B cell (primary cell): Measurements from ENCODE around the gene LIMS2. TPM values are rescaled to one million over a fixed set of nuclear protein-coding genes. Genes with fewer than 3 reads are reported as not detected.

Experiments used
- ATAC-seq: fragments of 200-7000 bp; cut with Tn5 transposase; one replicate; pipeline ENCODE4 v1.10.0; 2021; ENCODE audit warnings: low read depth, mild to moderate bottlenecking, moderate number of reproducible peaks, moderate library complexity
- CTCF ChIA-PET: fragments of 350-600 bp; sonication (Branson Sonifier 250); formaldehyde crosslinking; loops from one replicate; lab custom pipeline; 2021; ENCODE audit warnings: antibody characterized with exemption, inconsistent platforms; lab: Charles Lee
- POLR2A ChIA-PET: fragments of 350-600 bp; sonication (Branson Sonifier 250); formaldehyde crosslinking; loops from one replicate; lab custom pipeline; 2021; ENCODE audit warnings: antibody characterized with exemption; lab: Charles Lee
- DNase-seq: peaks from one replicate; pipeline ENCODE4 v3.0.0; 2013
- H2AFZ ChIP-seq: 2 replicates; pipeline ENCODE4 v1.6.1; 2012; ENCODE audit warnings: mild to moderate bottlenecking, low read depth, low read length; ENCODE audit not compliant: insufficient read depth, poor library complexity, severe bottlenecking
- H3K27ac ChIP-seq, 2 donors: 1 replicate in 1 of 2; 2 replicates in 1 of 2; pipeline ENCODE4 v1.5.1; 2012 to 2013; ENCODE audit warnings: low read length in 2 of 2, mild to moderate bottlenecking in 2 of 2, moderate library complexity in 1 of 2
- H3K27me3 ChIP-seq, 4 experiments: fragments of 200-600 bp in 1 of 4; sonication (generic) in 1 of 4; replicated peaks in 1 of 4; 1 replicate in 2 of 4; 2 replicates in 2 of 4; pipeline versions ENCODE4 v1.6.1 to v1.7.0; 2013 to 2016; ENCODE audit warnings: low read length in 3 of 4, mild to moderate bottlenecking in 2 of 4, mixed read lengths in 1 of 4, moderate library complexity in 1 of 4; ENCODE audit not compliant: insufficient read depth in 4 of 4, control insufficient read depth in 3 of 4; ENCODE audit errors: control extremely low read depth in 1 of 4
- H3K36me3 ChIP-seq, 2 experiments: replicated peaks in 1 of 2; 1 replicate in 1 of 2; 2 replicates in 1 of 2; pipeline versions ENCODE4 v1.6.1 to v1.7.1; 2013; ENCODE audit warnings: low read length in 1 of 2; ENCODE audit not compliant: insufficient read depth in 2 of 2, control insufficient read depth in 1 of 2; ENCODE audit errors: control extremely low read depth in 1 of 2, extremely low read depth in 1 of 2
- H3K4me1 ChIP-seq, 2 donors: fragments of 200-600 bp in 1 of 2; sonication (generic) in 1 of 2; 1 replicate in 1 of 2; 2 replicates in 1 of 2; pipeline versions ENCODE4 v1.5.1 to v1.6.1; 2013 to 2017; ENCODE audit warnings: low read length in 2 of 2; ENCODE audit not compliant: control insufficient read depth in 2 of 2, insufficient read depth in 2 of 2
- H3K4me2 ChIP-seq: replicated peaks from 2 replicates; pipeline ENCODE3; 2012; ENCODE audit warnings: mild to moderate bottlenecking, low read depth, low read length; ENCODE audit not compliant: poor library complexity, severe bottlenecking
- H3K4me3 ChIP-seq, 5 experiments: fragments of 200-600 bp in 1 of 5; sonication (generic) in 1 of 5; 1 replicate in 3 of 5; 2 replicates in 2 of 5; pipeline versions ENCODE4 v1.5.1 to v1.7.0; 2011 to 2016; ENCODE audit warnings: low read length in 4 of 5, mild to moderate bottlenecking in 4 of 5, low read depth in 2 of 5, control low read depth in 1 of 5, moderate library complexity in 1 of 5; ENCODE audit not compliant: insufficient read depth in 1 of 5; ENCODE audit errors: control extremely low read depth in 1 of 5, extremely low read depth in 1 of 5
- H3K79me2 ChIP-seq: fragments of 200-600 bp; sonication (generic); one replicate; pipeline ENCODE4 v1.6.0; 2016; ENCODE audit warnings: low read length; ENCODE audit not compliant: control insufficient read depth, insufficient read depth
- H3K9ac ChIP-seq: fragments of 200-600 bp; sonication (generic); 2 replicates; pipeline ENCODE4 v1.6.1; 2017; ENCODE audit warnings: mild to moderate bottlenecking, low read length, moderate library complexity
- H3K9me3 ChIP-seq, 3 donors: one replicate each; pipeline versions ENCODE4 v1.6.1 to v1.7.1; 2013; ENCODE audit warnings: low read length in 2 of 3; ENCODE audit not compliant: control insufficient read depth in 2 of 3, insufficient read depth in 1 of 3; ENCODE audit errors: control extremely low read depth in 1 of 3
- H4K20me1 ChIP-seq: 2 replicates; pipeline ENCODE4 v1.6.0; 2012; ENCODE audit warnings: mild to moderate bottlenecking, low read length; ENCODE audit not compliant: insufficient read depth, control insufficient read depth, poor library complexity, severe bottlenecking
- H3K27ac Mint-ChIP-seq: one replicate; pipeline ENCODE4 v1.8.0; 2021; ENCODE audit warnings: mixed read lengths
- H3K27me3 Mint-ChIP-seq: one replicate; pipeline ENCODE4 v1.8.0; 2021; ENCODE audit warnings: mixed read lengths
- H3K4me1 Mint-ChIP-seq: one replicate; pipeline ENCODE4 v1.8.0; 2021; ENCODE audit warnings: mixed read lengths
- H3K4me3 Mint-ChIP-seq: one replicate; pipeline ENCODE4 v1.8.0; 2021; ENCODE audit warnings: mixed read lengths
- H3K9me3 Mint-ChIP-seq: one replicate; pipeline ENCODE4 v1.8.0; 2022; ENCODE audit warnings: mixed read lengths; ENCODE audit not compliant: insufficient read depth
- CTCF ChIP-seq: fragments of 200-600 bp; IDR thresholded peaks from one replicate; pipeline ENCODE4 v1.8.0; 2022; ENCODE audit warnings: antibody characterized with exemption, mild to moderate bottlenecking
- EZH2 ChIP-seq: IDR thresholded peaks from 2 replicates; pipeline ENCODE4 v1.6.1; 2012; ENCODE audit warnings: borderline replicate concordance, low read depth, mild to moderate bottlenecking, moderate library complexity, low read length; ENCODE audit not compliant: insufficient read depth, poor library complexity, severe bottlenecking
- WGBS: methylation state at CpG from one replicate; pipeline ENCODE4 v1.1.5; 2013; ENCODE audit warnings: missing lambda C conversion rate; ENCODE audit not compliant: insufficient coverage; 5-methylcytosine and 5-hydroxymethylcytosine counted together
- intact Hi-C: fragments of 100-400 bp; cut with micrococcal nuclease; formaldehyde crosslinking; loops from one replicate; pipeline ENCODE4 v1.10.0; 2022
- polyA plus RNA-seq: library from polyadenylated mRNA; depleted of rRNA; stranded (reverse); fragments of >200 nt; gene quantifications from 2 replicates; pipeline ENCODE4 v1.2.3, GENCODE V29; 2012
- total RNA-seq, 2 donors: library from RNA; stranded (reverse); fragments of 120-200 nt in 1 of 2; gene quantifications; 1 replicate in 1 of 2; 2 replicates in 1 of 2; pipeline versions ENCODE4 v1.2.3 to v1.2.4, GENCODE V29; 2013 to 2022

The LIMS2 gene
- total and polyA plus RNA-seq, 2 donors (not counting 1 experiment from before 2014, with no cell fraction given) = 6.7 to 32.2 TPM

- H3K9me3 ChIP-seq = peaks cover 0 to 4% (median 0%) of the 10 kb centered on the region in 3 donors
- no peak overlapping the region for H3K4me3 ChIP-seq
- H3K27ac ChIP-seq = no peak overlapping the region
- no peaks in the 10 kb centered on the region for H4K20me1 ChIP-seq
- ChIA-PET POLR2A (no interaction called here), CTCF (interaction anchor here (7.2 kb wide), 1 partner anchor 56 kb away, joined by 553 read pairs; the partner anchor contains the start of gene GPR17)
- no peak for TF ChIP-seq CTCF
- no peak for TF ChIP-seq EZH2
- H3K27ac Mint-ChIP-seq = no peak overlapping the region
- DNase-seq (no peak), ATAC-seq (no peak)
- peaks cover 0 to 2% (median 0%) of the 10 kb centered on the region in 4 experiments for H3K27me3 ChIP-seq
- peaks cover 15% of the 10 kb centered on the region for H3K4me1 Mint-ChIP-seq
- no peak overlapping the region for H3K9ac ChIP-seq
- H3K4me2 ChIP-seq = no peak overlapping the region
- no peaks in the 10 kb centered on the region for H3K27me3 Mint-ChIP-seq
- intact Hi-C loops = no loop called here
- H3K79me2 ChIP-seq = no peaks in the 10 kb centered on the region
- WGBS = 80% methylated on average over 2 of the region's 3 CpGs
- no peak overlapping the region for H2AFZ ChIP-seq
- peaks cover 6 to 17% of the 10 kb centered on the region in 2 donors for H3K4me1 ChIP-seq
- no peaks in the 10 kb centered on the region for H3K36me3 ChIP-seq
- no peak overlapping the region for H3K4me3 Mint-ChIP-seq
- H3K9me3 Mint-ChIP-seq = no peaks in the 10 kb centered on the region
These were observed 86.0 kb downstream of the LIMS2 start for GRCh38 chr2:127589358-127589757.

Other genes with a start within 250 kb of the LIMS2 start
- gene IWS1, start 149.0 kb downstream of the LIMS2 start, total RNA-seq = 45.9 and 49.6 TPM in 2 replicates
- gene IWS1, start 149.0 kb downstream of the LIMS2 start, polyA plus RNA-seq = 22.5 and 29.3 TPM in 2 replicates
- gene MYO7B, start 139.8 kb downstream of the LIMS2 start, total RNA-seq = 2.6 and 5.0 TPM in 2 replicates
- 3.6 and 68.2 TPM in 2 replicates for gene MYO7B, start 139.8 kb downstream of the LIMS2 start, polyA plus RNA-seq
- 0.22 TPM in 1 of 2 replicates, not detected in the other for gene GPR17, start 29.4 kb downstream of the LIMS2 start, total RNA-seq
- gene GPR17, start 29.4 kb downstream of the LIMS2 start, polyA plus RNA-seq = 0.06 TPM in 1 of 2 replicates, not detected in the other
- 13.6 and 14.2 TPM in 2 replicates for gene SFT2D3, start 26.0 kb upstream of the LIMS2 start, total RNA-seq
- 2.5 and 3.5 TPM in 2 replicates for gene SFT2D3, start 26.0 kb upstream of the LIMS2 start, polyA plus RNA-seq
- gene WDR33, start 135.6 kb upstream of the LIMS2 start, total RNA-seq = 95.2 and 101 TPM in 2 replicates
- 17.2 and 19.9 TPM in 2 replicates for gene WDR33, start 135.6 kb upstream of the LIMS2 start, polyA plus RNA-seq
- 24.9 and 27.9 TPM in 2 replicates for gene POLR2D, start 182.6 kb upstream of the LIMS2 start, total RNA-seq
- 8.4 and 11.2 TPM in 2 replicates for gene POLR2D, start 182.6 kb upstream of the LIMS2 start, polyA plus RNA-seq
- gene AMMECR1L, start 210.4 kb upstream of the LIMS2 start, total RNA-seq = 15.2 and 15.8 TPM in 2 replicates
- gene AMMECR1L, start 210.4 kb upstream of the LIMS2 start, polyA plus RNA-seq = 8.3 and 12.5 TPM in 2 replicates